GM18867 (cell line): ENCODE data around the gene IQGAP2.
"Not testable (repeated sequence)": the region's sequence is repeated elsewhere in the genome, so short reads cannot be mapped to it uniquely, and the experiment has no call there.

Experiments
- ATAC-seq: cut with Tn5 transposase; IDR thresholded peaks from one replicate; pipeline ENCODE4 v1.9.1; 2021; ENCODE audit warnings: mild to moderate bottlenecking, moderate library complexity; ENCODE audit not compliant: unreplicated experiment

Gene IQGAP2

DNA sequence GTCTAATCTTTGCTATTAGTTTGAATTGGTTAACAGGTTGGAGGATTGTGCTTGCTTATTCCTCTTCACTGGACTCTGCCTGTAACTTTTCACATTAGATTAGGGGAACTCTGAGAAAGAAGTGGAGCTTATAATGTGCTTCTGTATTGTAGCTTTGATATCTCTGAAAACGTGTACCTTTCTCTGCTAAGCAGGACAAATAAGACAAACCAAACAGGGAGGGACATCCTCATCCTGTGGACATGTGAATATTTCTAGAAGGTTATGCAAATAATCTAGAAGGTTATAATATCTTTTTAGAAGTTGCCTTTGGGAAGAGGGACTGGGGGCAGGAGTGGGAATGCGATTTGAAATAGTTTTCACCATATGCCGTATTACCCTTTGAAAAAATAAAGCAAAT is 11.7 kb downstream of the IQGAP2 start:
- ATAC-seq = no peak

DNA sequence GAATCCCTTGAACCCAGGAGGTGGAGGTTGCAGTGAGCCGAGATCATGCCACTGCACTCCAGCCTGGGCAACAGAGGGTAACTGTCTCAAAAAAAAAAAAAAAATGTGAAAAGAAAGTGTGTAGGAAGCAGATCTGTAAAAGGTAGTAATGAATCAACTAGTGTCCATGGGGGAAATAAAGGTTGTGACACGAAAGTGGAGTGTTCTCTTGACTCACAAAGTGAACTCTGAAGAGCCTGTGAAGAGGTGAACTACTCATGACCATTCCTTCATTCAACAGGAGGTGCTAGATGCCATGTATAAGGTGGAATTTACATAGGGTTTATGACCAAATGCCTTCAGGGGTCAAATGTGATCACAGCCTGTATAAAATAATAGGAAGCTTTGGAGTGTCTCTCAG is 12.8 kb downstream of the IQGAP2 start:
- no peak for ATAC-seq

DNA sequence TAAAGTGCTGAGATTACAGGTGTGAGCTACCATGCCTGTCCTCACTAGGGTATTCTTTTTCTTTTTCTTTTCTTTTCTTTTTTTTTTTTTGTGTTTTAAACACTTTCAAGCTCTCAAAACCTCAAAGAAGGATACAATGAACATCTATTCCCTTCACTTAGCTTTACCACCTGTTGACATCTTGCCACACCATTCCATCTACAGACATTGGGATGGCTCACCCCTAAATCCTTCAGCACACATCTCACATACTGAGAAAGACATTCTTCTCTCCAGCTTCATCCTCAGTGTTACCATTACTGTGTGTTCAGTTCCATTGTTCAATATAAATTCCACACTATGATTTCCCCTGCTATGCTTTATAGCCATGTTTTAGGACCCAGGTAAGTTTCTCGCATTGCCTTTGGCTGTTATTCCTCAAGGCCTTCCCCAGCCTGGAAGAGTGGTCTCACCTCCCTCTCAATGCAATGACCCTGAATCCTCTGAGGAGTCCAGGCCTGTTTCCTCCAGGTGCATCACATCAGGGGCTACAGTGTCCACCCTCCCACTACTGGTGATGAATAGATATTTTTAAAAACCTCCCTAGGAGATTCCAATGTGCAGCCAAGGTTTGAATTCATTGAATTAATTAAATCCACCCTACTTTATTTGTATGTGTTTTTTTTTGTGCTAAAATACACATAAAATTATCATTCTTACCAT is 16.7 kb downstream of the IQGAP2 start:
- ATAC-seq = no peak

DNA sequence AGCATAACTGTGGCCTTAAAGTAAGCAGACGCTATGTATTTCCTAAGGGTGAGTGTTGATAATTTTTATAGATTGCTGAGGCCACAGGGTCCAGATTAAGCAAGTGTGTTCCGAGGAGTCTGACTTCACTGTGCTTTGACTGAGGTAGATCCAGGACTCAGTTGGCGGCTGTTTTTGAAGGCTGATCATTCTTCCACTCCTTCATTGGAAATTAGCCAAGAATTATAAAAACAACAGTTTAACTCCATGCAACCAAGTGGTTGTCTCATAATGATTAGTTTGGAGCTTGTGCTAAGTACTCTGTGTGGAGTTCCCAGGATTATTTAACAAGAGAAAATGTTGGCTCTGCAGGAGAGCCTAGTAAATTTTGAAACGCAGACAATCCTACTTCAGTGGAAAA is 19.1 kb downstream of the IQGAP2 start:
- ATAC-seq = no peak

DNA sequence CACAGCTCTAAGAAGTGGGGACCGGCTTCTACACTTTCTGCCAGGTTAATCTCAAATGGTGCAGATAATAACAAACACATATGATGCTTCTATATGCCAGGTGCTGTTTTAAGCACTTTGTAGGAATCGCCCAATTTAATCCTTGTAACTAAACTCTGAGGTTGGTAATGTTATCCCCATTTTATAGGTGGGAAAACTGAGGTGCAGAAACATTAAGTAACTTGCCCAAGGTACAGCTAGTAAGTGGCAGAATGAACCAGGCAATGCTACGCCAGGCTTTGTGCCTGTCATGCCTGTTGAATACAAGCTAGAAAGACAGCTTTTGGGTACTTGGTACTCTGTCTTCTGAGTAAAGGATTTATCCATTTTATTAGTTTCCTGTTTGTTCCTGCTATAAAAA is 19.7 kb downstream of the IQGAP2 start:
- no peak for ATAC-seq

DNA sequence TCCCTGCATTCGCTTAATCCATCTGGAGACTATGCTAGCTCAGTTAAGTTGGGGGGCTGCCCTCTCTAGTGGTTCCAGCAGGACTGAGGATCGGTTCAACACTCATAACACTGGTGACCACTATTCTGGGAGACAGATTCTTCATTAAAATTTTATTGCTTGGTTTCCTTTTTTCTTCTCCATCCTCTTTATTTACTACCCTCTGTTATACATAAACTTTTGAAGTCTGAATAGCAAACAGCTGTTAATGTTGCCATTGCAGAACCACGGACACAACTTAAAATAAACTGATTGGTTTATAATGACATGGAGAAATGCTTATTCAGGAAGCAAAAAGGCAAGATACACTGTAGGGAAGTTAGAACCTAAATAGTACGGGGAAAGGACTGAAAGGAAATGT is 22.1 kb downstream of the IQGAP2 start:
- ATAC-seq = no peak

- no peak for ATAC-seq
These were observed 23.1 kb downstream of the IQGAP2 start for GRCh38 chr5:76425928-76426804.

DNA sequence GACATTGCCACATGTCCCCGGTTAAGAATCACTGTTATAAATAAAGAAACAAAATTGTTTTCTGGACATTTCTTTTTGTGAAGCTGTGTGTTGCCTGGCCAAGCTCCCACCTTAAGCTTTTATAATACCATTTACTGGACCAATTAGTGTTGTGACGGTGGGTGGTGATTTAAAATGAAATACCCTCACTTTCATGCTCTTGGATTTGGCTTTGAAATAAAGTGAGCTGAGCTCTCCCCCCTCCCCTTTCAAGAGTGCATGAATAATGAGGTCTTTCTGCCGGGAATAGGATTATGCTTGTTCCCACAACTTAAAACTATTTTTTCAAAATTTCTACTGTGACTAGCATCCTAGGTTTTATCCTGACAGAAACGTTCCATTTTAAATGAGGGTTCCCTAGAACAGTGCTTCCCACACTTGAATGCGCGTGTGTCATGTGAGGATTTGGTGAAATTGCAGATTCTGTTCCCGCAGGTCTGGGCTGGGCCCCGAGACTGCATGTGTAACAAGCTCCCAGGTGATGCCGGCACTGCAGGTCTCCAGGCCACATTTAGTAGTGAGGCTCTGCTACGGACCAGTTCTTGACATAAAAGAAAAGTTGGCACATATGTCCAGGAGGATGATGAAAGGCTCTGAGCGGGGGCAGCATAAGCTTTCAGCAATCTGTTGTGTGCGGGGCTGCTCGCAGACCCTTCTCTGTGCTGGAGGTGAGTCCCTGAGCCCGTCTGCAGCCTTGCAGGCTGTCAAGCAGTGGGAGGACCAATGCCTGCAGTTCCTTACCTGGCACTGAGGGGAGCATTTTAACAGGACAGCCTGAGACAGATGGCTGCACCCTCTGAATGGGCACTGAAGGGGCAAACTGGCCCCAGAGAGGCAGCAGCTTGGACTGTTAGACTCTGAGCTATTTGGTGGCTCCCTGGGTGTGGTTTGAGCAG is 24.4 kb downstream of the IQGAP2 start:
- no peak for ATAC-seq

DNA sequence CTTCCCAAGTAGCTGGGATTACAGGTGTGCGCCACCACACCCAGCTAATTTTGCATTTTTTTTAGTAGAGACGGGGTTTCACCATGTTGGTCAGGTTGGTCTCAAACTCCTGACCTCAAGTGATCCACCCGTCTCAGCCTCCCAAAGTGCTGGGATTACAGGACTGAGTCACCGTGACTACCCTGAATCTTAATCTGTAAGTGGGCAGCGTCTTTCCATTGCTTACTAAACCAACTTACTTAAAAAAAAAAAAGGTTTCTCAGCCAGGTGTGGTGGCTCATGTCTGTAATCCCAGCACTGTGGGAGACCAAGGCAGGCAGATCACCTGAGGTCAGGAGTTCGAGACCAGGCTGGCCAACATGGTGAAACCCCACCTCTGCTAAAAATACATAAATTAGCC is 25.5 kb downstream of the IQGAP2 start:
- not testable (repeated sequence) for ATAC-seq

- ATAC-seq = no peak
These were observed 30.2 kb downstream of the IQGAP2 start for GRCh38 chr5:76433261-76433660.

- not testable (repeated sequence) for ATAC-seq
These were observed 34.4 kb downstream of the IQGAP2 start for GRCh38 chr5:76437507-76437906.

- ATAC-seq = no peak
These were observed 34.9 kb downstream of the IQGAP2 start for GRCh38 chr5:76438025-76438424.

- ATAC-seq = no peak
These were observed 36.1 kb downstream of the IQGAP2 start for GRCh38 chr5:76439201-76439600.

DNA sequence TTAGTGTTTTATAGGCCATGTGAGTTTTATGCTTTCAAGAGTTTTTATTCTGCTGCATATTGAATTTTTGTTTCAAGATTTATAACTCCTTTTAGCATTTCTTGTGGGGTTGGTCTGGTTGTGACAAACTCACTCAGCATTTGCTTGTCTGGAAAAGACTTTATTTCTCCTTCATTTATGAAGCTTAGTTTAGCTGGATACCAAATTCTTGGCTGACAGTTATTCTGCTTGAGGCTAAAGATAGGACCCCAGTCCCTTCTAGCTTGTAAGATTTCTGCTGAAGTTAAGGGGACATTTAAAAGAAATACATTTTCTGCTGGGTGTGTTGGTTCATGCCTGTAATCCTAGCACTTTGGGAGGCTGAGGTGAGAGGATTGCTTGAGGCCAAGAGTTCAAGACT is 36.8 kb downstream of the IQGAP2 start:
- no peak for ATAC-seq

DNA sequence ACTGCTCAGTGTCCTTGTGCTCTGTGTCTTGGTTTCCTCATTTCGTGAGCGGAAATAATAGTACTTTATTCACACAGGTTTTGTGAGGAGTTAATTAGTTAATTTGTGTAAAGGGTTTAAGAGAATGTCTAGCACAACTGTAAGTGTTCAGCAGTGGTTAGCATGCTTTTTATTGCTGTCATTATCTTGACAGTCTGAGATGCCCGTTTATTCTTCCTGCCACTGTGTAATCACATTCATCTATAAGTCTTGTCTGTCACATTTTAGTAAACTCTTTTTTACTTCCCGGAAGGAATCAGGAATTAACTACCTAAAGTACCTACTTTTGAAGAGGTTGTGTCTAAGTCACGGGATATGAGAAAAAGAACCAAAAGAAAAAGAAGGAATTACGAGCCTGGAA is 38.0 kb downstream of the IQGAP2 start:
- ATAC-seq = no peak

- ATAC-seq = no peak
These were observed 39.0 kb downstream of the IQGAP2 start for GRCh38 chr5:76441890-76442673.

DNA sequence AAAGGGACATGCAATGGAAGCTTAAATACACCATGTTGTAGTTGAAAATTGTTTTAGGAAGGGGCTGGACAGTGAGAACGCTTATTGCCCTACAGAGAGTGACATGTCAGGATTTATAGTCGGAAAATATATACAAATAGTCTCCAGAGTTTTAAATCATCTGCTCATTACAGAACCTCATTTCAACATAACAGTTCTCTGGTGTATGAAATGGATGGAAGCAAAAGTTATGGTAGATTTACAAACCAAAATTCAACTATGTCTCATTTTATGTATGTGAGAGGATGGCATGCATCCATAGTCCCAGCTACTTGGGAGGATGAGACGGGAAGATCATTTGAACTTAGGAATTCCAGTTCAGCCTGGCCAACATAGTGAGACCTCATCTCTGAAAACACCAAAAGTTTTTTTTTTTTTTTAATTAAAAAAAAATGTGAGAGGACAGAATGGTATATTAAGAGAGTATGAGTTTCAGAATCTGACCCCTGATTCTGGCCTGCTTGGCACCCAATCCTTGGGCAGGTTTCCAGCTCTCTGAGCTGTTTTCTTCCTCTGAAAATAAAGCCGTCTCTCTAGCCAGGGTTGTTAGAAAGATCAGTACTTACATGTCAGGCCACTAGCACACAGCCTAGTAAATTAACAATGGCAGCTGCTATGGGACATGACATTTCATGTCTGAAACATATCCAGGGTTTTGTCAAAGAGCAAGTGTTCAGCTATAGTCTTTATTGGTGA is 40.1 kb downstream of the IQGAP2 start:
- no peak for ATAC-seq

DNA sequence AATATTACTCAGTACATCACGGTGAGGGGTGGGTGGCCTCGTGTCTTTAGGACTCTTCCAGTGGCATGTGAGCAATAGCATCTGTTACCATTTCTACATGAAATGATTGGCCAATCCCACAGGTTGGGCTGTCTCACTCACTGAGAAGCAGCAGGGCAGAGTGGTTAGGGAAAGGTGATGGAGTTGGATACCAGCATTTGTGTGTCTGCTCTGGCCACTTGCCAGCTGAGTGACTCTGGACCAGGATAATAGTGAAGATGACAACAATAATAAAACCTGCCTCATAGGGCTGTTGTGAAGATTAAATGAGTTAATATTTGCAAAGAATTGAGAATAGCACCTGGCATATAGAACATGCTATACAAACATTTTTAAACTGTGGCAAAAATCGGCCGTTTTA is 42.0 kb downstream of the IQGAP2 start:
- ATAC-seq = no peak

GRCh38 chr5:76445830-76446229 is 42.7 kb downstream of the IQGAP2 start:
- ATAC-seq = no peak

GRCh38 chr5:76446776-76447175 is 43.7 kb downstream of the IQGAP2 start:
- ATAC-seq = no peak
